22Rv1 (cell line): ENCODE data around the gene CCDC43.

Experiments
- H3K27ac ChIP-seq: fragments of 450-650 bp; 2 replicates; pipeline ENCODE4 v1.5.1; 2017
- ZFX ChIP-seq: fragments of 450-650 bp; IDR thresholded peaks from 2 replicates; pipeline ENCODE4 v1.6.1; 2017; ENCODE audit warnings: antibody characterized with exemption, borderline replicate concordance
- TF ChIP-seq, protein P1 (sequence below): fragments of 450-650 bp; IDR thresholded peaks from 2 replicates; pipeline ENCODE4 v1.5.1; 2017; ENCODE audit warnings: mild to moderate bottlenecking

The CCDC43 gene

DNA sequence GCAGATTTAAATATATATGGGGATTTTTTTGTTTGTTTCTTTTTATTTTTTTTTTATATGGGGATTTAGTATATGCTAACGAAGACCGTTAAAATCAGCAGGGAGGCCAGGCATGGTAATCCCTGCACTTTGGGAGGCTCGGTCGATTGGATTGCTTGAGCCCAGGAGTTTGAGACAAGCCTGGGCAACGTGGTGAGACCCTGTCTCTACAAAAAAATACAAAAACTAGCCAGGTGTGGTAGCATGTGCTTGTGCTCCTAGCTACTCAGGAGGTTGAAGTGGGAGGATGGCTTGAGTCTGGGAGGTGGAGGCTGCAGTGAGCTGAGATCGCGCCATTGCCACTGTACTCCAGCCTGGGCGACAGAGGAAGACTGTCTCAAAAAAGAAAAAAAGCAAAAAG, 55.6 kb downstream of the CCDC43 start:
- no peak overlapping the region for H3K27ac ChIP-seq
- TF ChIP-seq ZFX: no peak
- TF ChIP-seq, protein P1, sequence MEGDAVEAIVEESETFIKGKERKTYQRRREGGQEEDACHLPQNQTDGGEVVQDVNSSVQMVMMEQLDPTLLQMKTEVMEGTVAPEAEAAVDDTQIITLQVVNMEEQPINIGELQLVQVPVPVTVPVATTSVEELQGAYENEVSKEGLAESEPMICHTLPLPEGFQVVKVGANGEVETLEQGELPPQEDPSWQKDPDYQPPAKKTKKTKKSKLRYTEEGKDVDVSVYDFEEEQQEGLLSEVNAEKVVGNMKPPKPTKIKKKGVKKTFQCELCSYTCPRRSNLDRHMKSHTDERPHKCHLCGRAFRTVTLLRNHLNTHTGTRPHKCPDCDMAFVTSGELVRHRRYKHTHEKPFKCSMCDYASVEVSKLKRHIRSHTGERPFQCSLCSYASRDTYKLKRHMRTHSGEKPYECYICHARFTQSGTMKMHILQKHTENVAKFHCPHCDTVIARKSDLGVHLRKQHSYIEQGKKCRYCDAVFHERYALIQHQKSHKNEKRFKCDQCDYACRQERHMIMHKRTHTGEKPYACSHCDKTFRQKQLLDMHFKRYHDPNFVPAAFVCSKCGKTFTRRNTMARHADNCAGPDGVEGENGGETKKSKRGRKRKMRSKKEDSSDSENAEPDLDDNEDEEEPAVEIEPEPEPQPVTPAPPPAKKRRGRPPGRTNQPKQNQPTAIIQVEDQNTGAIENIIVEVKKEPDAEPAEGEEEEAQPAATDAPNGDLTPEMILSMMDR: no peak

DNA sequence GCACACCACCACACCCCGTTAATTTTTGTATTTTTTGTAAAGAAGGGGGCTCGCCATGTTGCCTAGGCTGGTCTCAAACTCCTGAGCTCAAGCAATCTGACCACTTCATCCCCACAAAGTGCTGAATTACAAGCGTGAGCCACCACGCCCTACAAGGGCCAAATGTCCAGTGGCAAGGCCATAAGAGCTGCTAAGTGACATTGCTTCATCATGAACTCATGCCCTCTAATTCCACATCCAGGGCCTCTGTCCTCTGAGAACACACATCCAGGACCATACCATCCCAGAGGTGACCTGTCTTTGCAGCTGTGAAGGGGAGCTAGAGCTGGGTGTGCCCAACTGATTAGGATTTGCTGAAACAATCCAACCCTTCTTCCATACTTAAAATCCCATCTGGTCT, 58.9 kb downstream of the CCDC43 start:
- TF ChIP-seq ZFX: no peak
- TF ChIP-seq, protein P1: no peak
- H3K27ac ChIP-seq: no peak overlapping the region

DNA sequence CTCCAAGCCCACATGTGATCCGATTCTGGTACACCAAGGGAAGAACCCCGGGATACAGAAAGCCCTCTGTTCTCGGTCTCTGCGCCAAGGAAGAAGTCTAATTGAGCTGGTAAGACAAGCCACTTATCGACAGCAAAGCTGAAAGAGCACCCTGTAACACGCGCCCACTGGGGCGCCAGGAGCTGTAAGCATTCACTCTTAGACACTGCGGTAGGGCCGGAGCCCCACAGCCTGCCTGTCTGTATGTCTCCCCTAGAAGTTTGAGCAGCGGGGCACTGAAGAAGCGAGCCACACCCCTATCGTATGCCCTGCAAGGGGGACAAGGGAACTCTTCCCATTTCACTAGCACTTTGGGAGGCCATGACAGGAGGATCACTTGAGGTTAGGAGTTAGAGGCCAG, 60.3 kb downstream of the CCDC43 start:
- no peak overlapping the region for H3K27ac ChIP-seq

DNA sequence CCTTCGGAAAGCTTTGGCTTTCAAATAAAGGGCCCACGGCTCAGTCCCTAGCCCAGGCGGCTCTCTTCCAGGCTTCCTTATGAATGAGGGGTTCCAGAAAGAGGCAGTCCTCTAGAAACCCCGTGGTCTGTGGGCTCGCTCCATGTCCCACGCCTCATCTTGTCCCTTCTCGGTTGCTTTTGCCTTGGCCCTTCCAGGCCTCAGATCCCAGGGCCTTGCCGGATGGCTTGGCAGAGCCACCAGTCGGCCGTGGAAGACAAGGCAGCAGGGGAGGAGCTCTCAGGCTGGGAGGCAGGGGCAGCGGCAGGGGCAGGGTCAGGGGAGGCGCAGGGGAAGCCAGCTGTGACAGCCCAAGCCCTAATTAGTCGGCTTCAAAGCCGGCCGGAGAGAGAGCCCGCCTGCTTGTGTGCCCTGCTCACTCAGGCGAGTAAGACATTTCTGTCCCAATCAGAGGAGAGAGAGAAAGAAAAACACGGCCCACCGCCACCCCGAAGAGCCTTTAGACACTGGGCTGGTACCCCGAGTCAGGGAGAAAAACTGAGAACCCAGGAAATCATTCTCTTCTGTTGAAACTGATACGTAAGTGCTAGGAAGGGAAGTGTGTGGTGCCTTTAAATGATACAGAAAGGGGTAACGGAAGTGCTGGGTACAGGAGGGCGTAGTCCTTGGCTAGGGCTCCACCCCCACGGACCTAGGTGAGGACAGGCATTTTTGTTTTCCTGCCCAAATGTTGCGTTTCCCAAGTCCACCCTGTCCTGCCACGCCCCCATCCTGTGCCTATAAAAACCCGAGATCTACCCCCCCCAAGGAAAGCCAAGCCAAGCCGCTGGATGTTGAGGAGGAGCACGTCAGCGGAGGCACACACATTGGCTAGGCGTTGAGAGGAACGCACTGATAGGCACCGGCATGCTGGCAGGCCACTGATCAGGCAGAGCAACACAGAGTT, 61.1 kb downstream of the CCDC43 start:
- H3K27ac ChIP-seq: no peak overlapping the region
- no peak for TF ChIP-seq ZFX
- TF ChIP-seq, protein P1: no peak

More for the DNA sequence above, 60.3 kb downstream of the CCDC43 start:
- TF ChIP-seq ZFX: no peak
- TF ChIP-seq, protein P1: no peak

DNA sequence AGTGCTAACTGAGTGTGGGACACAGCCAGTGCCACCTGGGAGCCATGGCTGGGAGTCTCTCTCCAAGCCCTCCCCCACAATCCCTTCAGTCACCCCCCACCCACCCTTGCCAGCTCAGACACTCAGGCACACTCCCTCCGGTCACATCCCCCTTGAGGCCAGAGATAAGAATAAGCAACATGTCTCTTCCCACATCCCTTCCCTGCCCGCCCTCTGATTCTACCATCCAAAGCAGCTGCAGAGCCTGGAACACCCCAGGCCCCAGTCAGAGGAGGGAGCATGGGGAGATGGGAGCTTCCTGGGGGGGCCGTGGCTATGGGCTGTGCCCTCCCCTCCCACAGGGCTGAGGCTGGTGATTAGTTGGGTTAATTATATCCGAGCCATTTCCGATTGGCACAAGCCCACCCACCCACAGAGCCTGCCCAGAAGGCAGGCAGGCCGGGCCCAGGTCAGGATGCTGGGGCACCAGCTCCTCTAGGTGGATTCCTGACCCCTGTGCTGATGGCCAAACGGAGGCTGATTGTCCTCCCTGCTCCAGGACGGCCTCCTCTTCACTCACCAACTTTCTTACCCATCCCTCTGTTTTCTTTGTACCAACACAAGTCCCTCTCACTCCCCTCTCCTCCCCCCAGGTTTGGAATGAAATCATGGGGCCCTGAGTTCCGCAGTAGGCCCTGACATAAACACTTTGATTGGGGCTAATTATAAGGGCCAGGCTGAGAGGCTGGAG, 61.9 kb downstream of the CCDC43 start:
- TF ChIP-seq, protein P1: no peak
- TF ChIP-seq ZFX: no peak
- H3K27ac ChIP-seq: no peak overlapping the region
